Measurements from ENCODE around the gene HEXD.
"Not testable (repeated sequence)": the region's sequence is repeated elsewhere in the genome, so short reads cannot be mapped to it uniquely, and the experiment has no call there.

HEXD gene

GRCh38 chr17:82444284-82444893 is 26.2 kb downstream of the HEXD start:
- peaks cover 30% of the 10 kb centered on the region for H3K36me3 Mint-ChIP-seq (ENCODE audit: low read depth)
- H3K4me1 Mint-ChIP-seq (ENCODE audit: low read depth), result peaks cover 29% of the 10 kb centered on the region
- no peak overlapping the region for H3K27ac Mint-ChIP-seq
- no peak overlapping the region for H3K4me3 Mint-ChIP-seq
- H3K9me3 Mint-ChIP-seq, result no peaks in the 10 kb centered on the region
- no peaks in the 10 kb centered on the region for H3K27me3 Mint-ChIP-seq

- Mint-ChIP-seq H3K27me3 (no peaks in the 10 kb centered on the region), H3K9me3 (no peaks in the 10 kb centered on the region), H3K36me3 (ENCODE audit: low read depth) (peaks cover 36% of the 10 kb centered on the region), H3K27ac (no peak overlapping the region), H3K4me1 (ENCODE audit: low read depth) (peaks cover 34% of the 10 kb centered on the region), H3K4me3 (no peak overlapping the region)
These were observed 26.9 kb downstream of the HEXD start for GRCh38 chr17:82444941-82445521.

- no peaks in the 10 kb centered on the region for H3K9me3 Mint-ChIP-seq
- H3K4me3 Mint-ChIP-seq, result no peak overlapping the region
- H3K27ac Mint-ChIP-seq, result no peak overlapping the region
- peaks cover 30% of the 10 kb centered on the region for H3K4me1 Mint-ChIP-seq (ENCODE audit: low read depth)
- no peaks in the 10 kb centered on the region for H3K27me3 Mint-ChIP-seq
- H3K36me3 Mint-ChIP-seq (ENCODE audit: low read depth), result peaks cover 36% of the 10 kb centered on the region
These were observed 27.4 kb downstream of the HEXD start for GRCh38 chr17:82445542-82445941.

GRCh38 chr17:82446124-82446523 is 28.0 kb downstream of the HEXD start:
- H3K9me3 Mint-ChIP-seq, result no peaks in the 10 kb centered on the region
- H3K36me3 Mint-ChIP-seq (ENCODE audit: low read depth), result peaks cover 36% of the 10 kb centered on the region
- H3K27ac Mint-ChIP-seq, result peak overlapping the region; percentile 40
- H3K4me3 Mint-ChIP-seq, result no peak overlapping the region
- H3K4me1 Mint-ChIP-seq (ENCODE audit: low read depth), result peaks cover 34% of the 10 kb centered on the region
- H3K27me3 Mint-ChIP-seq, result no peaks in the 10 kb centered on the region

GRCh38 chr17:82446649-82447048 is 28.5 kb downstream of the HEXD start:
- no peaks in the 10 kb centered on the region for H3K27me3 Mint-ChIP-seq
- H3K27ac Mint-ChIP-seq, result no peak overlapping the region
- H3K36me3 Mint-ChIP-seq (ENCODE audit: low read depth), result peaks cover 36% of the 10 kb centered on the region
- H3K9me3 Mint-ChIP-seq, result no peaks in the 10 kb centered on the region
- H3K4me1 Mint-ChIP-seq (ENCODE audit: low read depth), result peaks cover 40% of the 10 kb centered on the region
- H3K4me3 Mint-ChIP-seq, result no peak overlapping the region

- Mint-ChIP-seq H3K27ac (peak overlapping the region; percentile 77), H3K36me3 (ENCODE audit: low read depth) (peaks cover 30% of the 10 kb centered on the region), H3K4me3 (peak overlapping the region; percentile 43)
These were observed 29.7 kb downstream of the HEXD start for GRCh38 chr17:82447876-82448275.

GRCh38 chr17:82449131-82449882 is 31.2 kb downstream of the HEXD start:
- Mint-ChIP-seq H3K27ac (peak overlapping the region; percentile 97), H3K4me1 (ENCODE audit: low read depth) (peaks cover 49% of the 10 kb centered on the region)

More at GRCh38 chr17:82447876-82448275, 29.7 kb downstream of the HEXD start:
- H3K27me3 Mint-ChIP-seq, result no peaks in the 10 kb centered on the region
- H3K4me1 Mint-ChIP-seq (ENCODE audit: low read depth), result peaks cover 49% of the 10 kb centered on the region
- H3K9me3 Mint-ChIP-seq, result no peaks in the 10 kb centered on the region

GRCh38 chr17:82449883-82450356 is 31.8 kb downstream of the HEXD start:
- Mint-ChIP-seq H3K4me1 (ENCODE audit: low read depth) (peaks cover 49% of the 10 kb centered on the region), H3K36me3 (ENCODE audit: low read depth) (peaks cover 25% of the 10 kb centered on the region), H3K9me3 (no peaks in the 10 kb centered on the region), H3K27ac (peak overlapping the region; percentile 97), H3K4me3 (peak overlapping the region; percentile 96), H3K27me3 (no peaks in the 10 kb centered on the region)

More at GRCh38 chr17:82449131-82449882, 31.2 kb downstream of the HEXD start:
- H3K4me3 Mint-ChIP-seq, result peak overlapping the region; percentile 96
- H3K36me3 Mint-ChIP-seq (ENCODE audit: low read depth), result peaks cover 25% of the 10 kb centered on the region
- no peaks in the 10 kb centered on the region for H3K27me3 Mint-ChIP-seq
- H3K9me3 Mint-ChIP-seq, result no peaks in the 10 kb centered on the region

GRCh38 chr17:82450357-82451106 is 32.4 kb downstream of the HEXD start, which contains the start of gene CYBC1:
Gene CYBC1, minus strand, starts transcription at chr17:82450752. Its CDS starts 1,498 bp downstream, at chr17:82449254.
- Mint-ChIP-seq H3K9me3 (no peaks in the 10 kb centered on the region), H3K27me3 (no peaks in the 10 kb centered on the region), H3K4me3 (peak within 1 kb of the TSS; percentile 96), H3K4me1 (ENCODE audit: low read depth) (peaks cover 49% of the 10 kb centered on the region), H3K36me3 (ENCODE audit: low read depth) (peaks cover 25% of the 10 kb centered on the region), H3K27ac (peak within 1 kb of the TSS; percentile 97)

GRCh38 chr17:82452162-82452561 is 34.0 kb downstream of the HEXD start:
- H3K9me3 Mint-ChIP-seq, result no peaks in the 10 kb centered on the region
- peak overlapping the region; percentile 21 for H3K4me3 Mint-ChIP-seq
- H3K4me1 Mint-ChIP-seq (ENCODE audit: low read depth), result peaks cover 45% of the 10 kb centered on the region
- H3K36me3 Mint-ChIP-seq (ENCODE audit: low read depth), result peaks cover 12% of the 10 kb centered on the region
- H3K27me3 Mint-ChIP-seq, result no peaks in the 10 kb centered on the region
- H3K27ac Mint-ChIP-seq, result peak overlapping the region; percentile 67

- H3K4me1 Mint-ChIP-seq (ENCODE audit: low read depth), result peaks cover 45% of the 10 kb centered on the region
- H3K4me3 Mint-ChIP-seq; H3K36me3 Mint-ChIP-seq (ENCODE audit: low read depth); H3K27ac Mint-ChIP-seq; H3K27me3 Mint-ChIP-seq; H3K9me3 Mint-ChIP-seq: not testable (repeated sequence)
These were observed 35.0 kb downstream of the HEXD start for GRCh38 chr17:82453151-82453550.

- H3K36me3 Mint-ChIP-seq (ENCODE audit: low read depth); H3K27me3 Mint-ChIP-seq; H3K4me3 Mint-ChIP-seq; H3K27ac Mint-ChIP-seq; H3K9me3 Mint-ChIP-seq: not testable (repeated sequence)
- H3K4me1 Mint-ChIP-seq (ENCODE audit: low read depth), result peaks cover 44% of the 10 kb centered on the region
These were observed 35.6 kb downstream of the HEXD start for GRCh38 chr17:82453706-82454105.

GRCh38 chr17:82457073-82457928 is 39.2 kb downstream of the HEXD start:
- Mint-ChIP-seq H3K9me3 (no peaks in the 10 kb centered on the region), H3K36me3 (ENCODE audit: low read depth) (peaks cover 5% of the 10 kb centered on the region), H3K27ac (peak overlapping the region; percentile 94), H3K27me3 (no peaks in the 10 kb centered on the region), H3K4me1 (ENCODE audit: low read depth) (peaks cover 29% of the 10 kb centered on the region), H3K4me3 (peak overlapping the region; percentile 85)

- Mint-ChIP-seq H3K9me3 (no peaks in the 10 kb centered on the region), H3K27me3 (no peaks in the 10 kb centered on the region), H3K4me3 (peak overlapping the region; percentile 85), H3K27ac (peak overlapping the region; percentile 94), H3K4me1 (ENCODE audit: low read depth) (peaks cover 26% of the 10 kb centered on the region), H3K36me3 (ENCODE audit: low read depth) (peaks cover 11% of the 10 kb centered on the region)
These were observed 39.7 kb downstream of the HEXD start for GRCh38 chr17:82457929-82458178.

Measured in stimulated activated naive CD8-positive, alpha-beta T cell treated with anti-CD3 and anti-CD28 coated beads, Interleukin-15, Interleukin-2, amounts not matched to agents 100 ng/mL and 50 ng/mL, for 24 hours (primary cell).